HG03460 (cell line): Measurements from ENCODE around the gene SNRPB.

Experiments
- ATAC-seq: cut with Tn5 transposase; IDR thresholded peaks from one replicate; pipeline ENCODE4 v1.9.1; 2021; ENCODE audit not compliant: unreplicated experiment

SNRPB gene

GRCh38 chr20:2430538-2430937 is 40.1 kb downstream of the SNRPB start:
- no peak for ATAC-seq

DNA sequence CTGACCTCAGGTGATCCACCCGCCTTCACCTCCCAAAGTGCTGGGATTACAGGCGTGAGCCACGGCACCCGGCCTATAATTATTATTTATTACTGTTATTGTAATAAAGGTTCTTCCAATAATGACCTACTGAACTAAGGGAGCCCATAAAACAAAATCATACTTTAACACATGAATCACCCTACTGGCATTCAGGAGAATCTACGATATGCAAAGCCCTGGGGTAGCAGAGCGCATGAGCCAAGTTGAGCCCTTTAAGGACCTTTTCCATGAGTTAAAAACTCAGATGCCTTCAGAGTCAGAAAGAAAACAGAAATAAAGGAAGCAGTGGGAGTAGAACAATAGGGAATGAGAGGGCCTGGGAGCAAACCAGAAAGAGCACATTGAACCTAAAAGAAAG is 41.5 kb downstream of the SNRPB start:
- ATAC-seq, result no peak

DNA sequence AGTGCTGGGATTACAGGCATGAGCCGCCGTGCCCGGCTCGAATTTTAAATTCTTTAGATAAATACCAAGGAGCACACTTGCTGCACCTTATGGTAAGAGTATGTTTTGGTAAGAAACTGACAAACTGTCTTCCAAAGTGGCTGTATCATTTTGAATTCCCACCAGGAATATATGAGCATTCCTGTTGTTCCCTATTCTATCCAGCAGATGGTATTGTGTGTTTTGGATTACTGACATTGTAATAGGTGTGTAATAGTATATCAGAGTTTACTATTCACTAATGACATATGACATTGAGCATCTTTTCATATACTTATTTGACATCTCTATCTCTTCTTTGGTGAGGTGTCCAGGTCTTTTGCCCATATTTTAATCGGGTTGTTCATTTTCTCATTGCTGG is 49.3 kb downstream of the SNRPB start:
- ATAC-seq, result no peak

DNA sequence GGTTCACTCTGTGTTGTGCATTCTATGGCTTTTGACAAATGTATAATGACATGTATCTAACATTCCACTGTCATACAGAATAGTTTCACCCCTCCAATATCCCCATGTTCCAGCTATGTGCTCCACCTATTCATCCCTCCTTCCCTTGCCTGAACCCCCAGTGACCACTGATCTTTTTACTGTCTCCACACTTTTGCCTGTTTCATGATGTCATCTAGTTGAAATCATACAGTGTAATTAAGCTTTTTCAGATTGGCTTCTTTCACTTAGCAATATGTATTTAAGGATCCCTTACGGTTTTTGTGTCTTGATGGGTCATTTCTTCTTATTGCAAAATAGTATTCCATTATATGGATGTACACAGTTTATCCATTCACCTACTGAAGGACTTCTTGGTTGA is 50.1 kb downstream of the SNRPB start:
- no peak for ATAC-seq

DNA sequence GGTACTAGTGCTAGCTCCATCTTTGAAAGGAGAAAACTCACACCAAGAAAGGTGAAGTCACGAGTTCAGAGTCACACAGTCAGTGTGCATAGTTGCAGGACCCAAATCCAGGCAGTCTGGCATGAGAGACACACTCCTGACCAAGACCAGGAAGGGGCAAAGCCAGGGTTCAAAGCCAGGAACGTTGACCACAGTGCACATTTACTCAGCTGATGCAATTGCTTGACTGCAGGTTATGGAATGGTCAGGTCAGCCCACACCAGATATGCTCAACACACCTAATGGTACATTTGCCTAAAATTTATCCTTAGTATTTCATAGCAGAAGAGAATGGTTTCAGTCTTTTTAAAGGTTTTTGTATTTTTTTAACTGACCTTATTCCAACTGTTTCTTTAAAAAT is 52.2 kb downstream of the SNRPB start:
- no peak for ATAC-seq

- no peak for ATAC-seq
Measured at GRCh38 chr20:2417213-2417541, 53.4 kb downstream of the SNRPB start.

- no peak for ATAC-seq
Measured at GRCh38 chr20:2416541-2417212, 53.9 kb downstream of the SNRPB start.
